Measurements from ENCODE around the gene ASB2. TPM values are rescaled to one million over a fixed set of nuclear protein-coding genes. Genes with fewer than 3 reads are reported as not detected.

ASB2 gene
- total RNA-seq, 1 donor from 2014 or later, result 1.2 TPM

GRCh38 chr14:94021001-94021400 lies 44.6 kb upstream of the ASB2 start:
- TF ChIP-seq CTCF (IDR thresholded peaks at IDR 0.05; ENCODE audit: unreplicated experiment), result no peak
- Mint-ChIP-seq H3K27ac (no peak overlapping the region), H3K4me1 (peaks cover 2% of the 10 kb centered on the region), H3K4me3 (no peak overlapping the region), H3K27me3 (ENCODE audit: low read depth) (peaks cover 3% of the 10 kb centered on the region), H3K36me3 (no peaks in the 10 kb centered on the region), H3K9me3 (no peaks in the 10 kb centered on the region)
- no peak for DNase-seq (ENCODE audit: low spot score in 2 of 2, unreplicated experiment in 2 of 2)

- Mint-ChIP-seq H3K4me3 (no peak overlapping the region), H3K9me3 (no peaks in the 10 kb centered on the region), H3K36me3 (no peaks in the 10 kb centered on the region), H3K4me1 (no peaks in the 10 kb centered on the region), H3K27me3 (ENCODE audit: low read depth) (peaks cover 3% of the 10 kb centered on the region), H3K27ac (no peak overlapping the region)
- no peak for TF ChIP-seq CTCF (IDR thresholded peaks at IDR 0.05; ENCODE audit: unreplicated experiment)
- DNase-seq (ENCODE audit: low spot score in 2 of 2, unreplicated experiment in 2 of 2), result no peak
These were observed 43.9 kb upstream of the ASB2 start for GRCh38 chr14:94020267-94020666.

- peaks cover 3% of the 10 kb centered on the region for H3K4me1 Mint-ChIP-seq
- no peak for DNase-seq (ENCODE audit: low spot score in 2 of 2, unreplicated experiment in 2 of 2)
- no peak overlapping the region for H3K27ac Mint-ChIP-seq
- H3K27me3 Mint-ChIP-seq (ENCODE audit: low read depth), result peaks cover 3% of the 10 kb centered on the region
- H3K9me3 Mint-ChIP-seq, result no peaks in the 10 kb centered on the region
- no peak overlapping the region for H3K4me3 Mint-ChIP-seq
- no peak for TF ChIP-seq CTCF (IDR thresholded peaks at IDR 0.05; ENCODE audit: unreplicated experiment)
- H3K36me3 Mint-ChIP-seq, result no peaks in the 10 kb centered on the region
These were observed 43.0 kb upstream of the ASB2 start for GRCh38 chr14:94019329-94019728.

- Mint-ChIP-seq H3K4me3 (no peak overlapping the region), H3K27me3 (ENCODE audit: low read depth) (peaks cover 3% of the 10 kb centered on the region), H3K36me3 (no peaks in the 10 kb centered on the region), H3K27ac (no peak overlapping the region), H3K9me3 (no peaks in the 10 kb centered on the region), H3K4me1 (peaks cover 3% of the 10 kb centered on the region)
- DNase-seq (ENCODE audit: low spot score in 2 of 2, unreplicated experiment in 2 of 2), result no peak
- no peak for TF ChIP-seq CTCF (IDR thresholded peaks at IDR 0.05; ENCODE audit: unreplicated experiment)
These were observed 41.9 kb upstream of the ASB2 start for GRCh38 chr14:94018308-94018707.

- Mint-ChIP-seq H3K27me3 (ENCODE audit: low read depth) (peaks cover 3% of the 10 kb centered on the region), H3K36me3 (no peaks in the 10 kb centered on the region)
- no peak for TF ChIP-seq CTCF (IDR thresholded peaks at IDR 0.05; ENCODE audit: unreplicated experiment)
These were observed 40.1 kb upstream of the ASB2 start for GRCh38 chr14:94016446-94016976.

GRCh38 chr14:94015223-94015622 lies 38.9 kb upstream of the ASB2 start:
- Mint-ChIP-seq H3K4me3 (no peak overlapping the region), H3K9me3 (no peaks in the 10 kb centered on the region), H3K27ac (no peak overlapping the region), H3K36me3 (no peaks in the 10 kb centered on the region), H3K27me3 (ENCODE audit: low read depth) (peaks cover 3% of the 10 kb centered on the region), H3K4me1 (peaks cover 9% of the 10 kb centered on the region)
- no peak for DNase-seq (ENCODE audit: low spot score in 2 of 2, unreplicated experiment in 2 of 2)
- TF ChIP-seq CTCF (IDR thresholded peaks at IDR 0.05; ENCODE audit: unreplicated experiment), result no peak

More at GRCh38 chr14:94016446-94016976, 40.1 kb upstream of the ASB2 start:
- peaks cover 7% of the 10 kb centered on the region for H3K4me1 Mint-ChIP-seq
- no peak overlapping the region for H3K4me3 Mint-ChIP-seq
- H3K9me3 Mint-ChIP-seq, result no peaks in the 10 kb centered on the region
- no peak overlapping the region for H3K27ac Mint-ChIP-seq
- no peak for DNase-seq (ENCODE audit: low spot score in 2 of 2, unreplicated experiment in 2 of 2)
